HG03139 (cell line): ENCODE results near the gene RASGRP4.
A peak's percentile ranks its signal among the peaks of the same experiment; 100 is the strongest.
"Not testable (repeated sequence)": the region's sequence is repeated elsewhere in the genome, so short reads cannot be mapped to it uniquely, and the experiment has no call there.

Experiments
- ATAC-seq: cut with Tn5 transposase; IDR thresholded peaks from one replicate; pipeline ENCODE4 v1.9.1; 2021; ENCODE audit not compliant: unreplicated experiment

Gene RASGRP4

DNA sequence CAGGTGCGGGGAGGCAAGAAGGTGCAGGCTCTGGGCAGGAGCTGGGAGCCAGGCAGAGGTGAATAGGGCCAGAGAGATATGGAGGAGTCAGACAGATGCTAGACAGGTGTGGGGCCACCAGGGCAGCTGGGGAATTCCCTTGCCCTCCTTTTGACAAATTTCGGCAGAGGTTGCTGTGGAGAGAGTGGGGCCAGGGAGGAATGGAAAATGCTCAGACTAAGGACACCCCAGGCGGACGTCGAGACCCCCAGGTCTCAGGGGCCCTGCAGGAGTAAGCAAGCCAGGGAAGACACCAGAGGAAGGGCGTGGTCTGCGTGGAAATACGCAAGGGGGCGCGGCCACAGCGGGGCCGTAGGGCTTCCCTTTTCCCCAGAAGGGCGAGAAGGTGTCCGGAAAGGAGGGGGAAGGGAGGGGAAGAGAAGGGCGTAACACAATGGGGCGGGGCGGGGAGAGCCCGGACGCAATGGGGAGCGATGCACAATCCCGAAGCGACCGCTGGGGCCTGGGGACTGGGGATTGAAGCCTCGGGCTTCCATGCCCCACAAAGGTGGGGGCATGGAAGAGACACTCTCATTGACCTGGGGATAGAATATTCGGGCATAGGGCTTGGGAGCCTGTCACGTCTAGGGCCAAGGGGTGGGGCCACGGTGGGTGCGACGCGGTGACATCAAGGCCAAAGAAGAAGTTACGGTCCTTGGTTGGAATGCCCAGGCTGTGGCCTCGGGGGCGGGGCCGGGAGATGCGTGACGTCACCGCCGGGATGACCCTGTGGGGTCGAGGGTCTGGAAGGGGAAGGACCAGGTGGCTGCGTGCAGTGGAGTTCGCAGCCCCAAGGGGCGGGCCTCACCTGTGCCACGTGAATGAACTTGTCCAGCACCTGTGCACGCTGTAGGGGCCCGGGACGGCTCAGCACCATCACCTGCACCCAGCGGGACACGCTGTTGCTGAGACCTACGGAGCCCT lies 8.2 kb downstream of the RASGRP4 start:
- no peak for ATAC-seq

DNA sequence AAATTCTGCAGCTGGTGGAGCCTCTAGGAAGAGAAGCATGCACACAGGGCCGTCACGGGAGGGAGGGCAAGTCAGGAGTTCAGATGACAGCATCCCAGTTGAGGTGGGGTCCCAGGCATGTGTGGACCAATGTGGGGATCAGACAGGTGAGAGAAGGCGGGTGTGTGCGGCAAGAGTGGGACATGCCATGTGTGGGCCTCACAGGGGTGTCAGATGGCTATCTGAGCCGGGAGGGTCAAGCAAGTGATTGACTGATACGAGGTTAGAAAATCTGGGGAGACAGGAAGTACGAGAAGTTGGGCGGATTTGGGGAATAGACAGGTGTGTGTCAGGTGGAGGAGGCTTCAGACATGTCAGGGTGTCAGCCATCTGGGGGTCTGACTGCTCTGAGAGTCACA lies 8.9 kb downstream of the RASGRP4 start:
- ATAC-seq = no peak

DNA sequence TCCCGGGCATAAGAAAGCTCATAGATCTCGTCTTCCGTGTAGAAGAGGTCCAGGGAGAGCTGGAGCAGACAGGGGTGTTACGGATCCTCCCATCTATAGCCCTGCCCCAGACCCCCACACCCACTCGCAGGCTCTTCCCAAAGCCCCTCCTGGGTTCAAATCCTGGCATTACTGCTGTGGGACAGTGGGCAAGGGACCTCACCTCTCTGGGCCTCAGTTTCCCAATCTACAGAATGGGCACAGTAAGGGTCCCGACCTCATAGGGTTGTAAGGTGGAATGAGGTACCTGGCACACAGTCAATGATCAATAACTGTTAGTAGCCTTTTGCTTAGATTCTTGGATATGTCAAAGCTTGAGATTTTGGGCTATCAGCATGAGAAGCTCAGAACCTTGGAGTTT lies 12.6 kb downstream of the RASGRP4 start:
- ATAC-seq = no peak

DNA sequence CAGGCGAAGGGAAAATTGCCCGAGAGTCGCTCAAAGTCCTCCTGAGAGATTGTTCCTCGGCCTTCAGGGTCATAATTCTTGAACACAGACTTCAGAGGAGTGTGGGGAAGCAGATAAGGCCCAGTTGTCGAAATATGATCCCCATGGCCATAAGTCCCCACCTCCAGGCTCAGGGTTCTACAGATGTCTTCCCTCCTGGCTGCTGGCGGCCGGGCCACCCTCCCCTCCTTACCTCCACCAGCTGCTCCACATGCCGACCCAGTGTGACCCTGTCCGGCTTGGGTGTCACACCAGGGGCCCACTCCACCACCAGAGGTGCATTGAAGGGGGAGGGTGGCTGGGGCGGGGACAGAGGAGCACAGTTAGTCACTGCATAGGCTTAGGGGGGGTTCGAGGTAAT lies 13.1 kb downstream of the RASGRP4 start:
- no peak for ATAC-seq

DNA sequence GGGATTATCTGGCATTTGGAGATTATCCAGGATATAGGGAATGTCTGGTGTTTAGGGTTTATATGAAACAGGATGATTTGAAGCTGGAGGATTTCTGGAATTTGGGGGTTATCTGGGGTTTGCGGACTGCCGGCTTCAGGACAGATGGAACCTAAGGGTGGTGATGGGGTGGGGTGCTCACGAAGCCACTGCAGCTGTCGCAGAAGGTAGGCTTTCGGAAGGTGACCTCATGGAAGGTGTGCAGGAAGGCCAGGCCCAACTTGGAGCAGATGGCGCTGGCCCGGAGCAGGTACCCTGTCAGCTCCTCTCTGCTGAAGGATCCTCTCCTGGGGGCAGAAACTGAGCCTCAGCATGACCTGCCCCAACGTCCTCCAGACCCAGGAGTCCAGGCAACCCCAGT lies 13.5 kb downstream of the RASGRP4 start:
- ATAC-seq = no peak

DNA sequence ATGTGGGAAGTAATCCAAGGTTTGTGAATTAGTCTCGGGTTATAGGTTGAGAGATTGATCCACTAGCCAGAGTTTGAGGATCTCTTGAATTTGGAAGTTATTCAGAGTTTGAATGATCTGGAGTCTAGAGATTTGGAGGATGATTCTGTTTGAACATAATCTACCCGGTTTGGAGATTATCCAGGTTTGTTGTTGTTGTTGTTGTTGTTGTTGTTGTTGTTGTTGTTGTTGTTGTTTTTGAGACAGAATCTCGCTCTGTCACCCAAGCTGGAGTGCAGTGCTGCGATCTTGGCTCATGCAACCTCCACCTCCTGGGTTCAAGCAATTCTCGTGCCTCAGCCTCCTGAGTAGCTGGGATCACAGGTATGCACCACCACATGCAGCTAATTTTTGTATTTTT lies 14.1 kb downstream of the RASGRP4 start:
- ATAC-seq = not testable (repeated sequence)

DNA sequence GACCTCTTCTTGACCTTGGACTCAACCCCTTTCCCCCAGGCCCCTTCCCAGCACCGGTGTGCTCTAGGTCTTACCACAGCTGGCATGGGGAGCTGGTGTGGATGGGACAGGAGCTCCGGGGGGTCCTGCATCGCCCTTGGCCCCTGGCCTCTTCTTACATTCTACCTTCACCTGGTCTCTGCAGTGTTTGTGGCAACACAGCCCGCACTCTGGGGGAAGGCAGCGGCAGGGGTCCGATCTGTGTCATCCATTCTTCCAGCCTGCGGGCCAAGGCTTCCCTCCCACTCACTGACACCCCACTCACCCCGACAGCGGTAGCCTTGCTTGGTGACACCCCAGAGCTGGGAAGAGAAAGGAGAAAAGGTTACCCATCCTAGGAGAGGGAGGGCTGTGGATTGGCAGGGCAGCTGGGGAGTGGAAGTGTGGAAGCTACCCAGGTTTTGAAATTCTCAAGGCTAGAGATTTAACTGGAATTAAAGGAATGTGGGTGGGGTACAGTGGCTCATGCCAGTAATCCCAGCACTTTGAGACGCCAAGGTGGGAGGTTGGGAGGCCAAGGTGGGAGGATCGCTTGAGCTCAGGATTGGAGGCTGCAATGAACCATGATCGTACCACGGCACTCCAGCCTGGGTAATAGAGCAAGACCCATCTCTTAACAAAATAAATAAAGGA lies 14.8 kb downstream of the RASGRP4 start:
- ATAC-seq = no peak

DNA sequence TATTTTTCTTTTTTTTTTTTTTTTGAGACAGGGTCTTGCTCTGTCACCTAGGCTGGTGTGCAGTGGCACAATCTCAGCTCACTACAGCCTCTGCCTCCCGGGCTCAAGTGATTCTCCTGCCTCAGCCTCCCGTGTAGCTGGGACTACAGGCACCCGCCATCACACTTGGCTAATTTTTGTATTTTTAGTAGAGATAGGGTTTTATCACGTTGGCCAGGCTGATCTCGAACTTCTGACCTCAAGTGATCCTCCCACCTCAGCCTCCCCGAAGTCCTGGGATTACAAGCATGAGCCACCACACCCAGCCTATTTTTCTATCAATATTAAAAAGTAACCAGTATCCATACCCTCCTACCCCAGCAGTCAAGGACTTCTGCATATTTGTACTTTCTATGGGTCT lies 15.6 kb downstream of the RASGRP4 start:
- not testable (repeated sequence) for ATAC-seq

DNA sequence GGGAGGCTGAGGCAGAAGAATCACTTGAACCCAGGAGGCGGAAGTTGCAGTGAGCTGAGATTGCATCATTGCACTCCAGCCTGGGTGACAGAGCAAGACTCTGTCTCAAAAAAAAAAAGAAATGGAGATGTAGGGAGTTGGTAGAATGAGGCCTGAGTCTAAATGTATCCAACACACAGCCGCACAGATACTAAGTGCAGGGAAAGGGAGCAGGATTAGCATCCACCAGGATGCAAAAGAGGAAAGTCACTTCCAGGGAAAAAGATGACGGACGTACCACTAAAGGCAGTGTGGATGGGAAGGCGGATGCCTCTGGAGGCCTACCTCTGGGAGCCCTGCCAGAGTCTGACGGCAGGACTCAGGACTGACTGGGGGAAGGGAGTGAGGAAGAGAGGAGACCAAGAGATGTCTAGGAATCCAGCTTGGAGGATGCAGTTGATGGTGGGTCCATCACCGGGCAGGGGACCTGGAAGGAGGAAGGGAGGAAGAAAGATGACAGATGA lies 16.3 kb downstream of the RASGRP4 start:
- no peak for ATAC-seq

DNA sequence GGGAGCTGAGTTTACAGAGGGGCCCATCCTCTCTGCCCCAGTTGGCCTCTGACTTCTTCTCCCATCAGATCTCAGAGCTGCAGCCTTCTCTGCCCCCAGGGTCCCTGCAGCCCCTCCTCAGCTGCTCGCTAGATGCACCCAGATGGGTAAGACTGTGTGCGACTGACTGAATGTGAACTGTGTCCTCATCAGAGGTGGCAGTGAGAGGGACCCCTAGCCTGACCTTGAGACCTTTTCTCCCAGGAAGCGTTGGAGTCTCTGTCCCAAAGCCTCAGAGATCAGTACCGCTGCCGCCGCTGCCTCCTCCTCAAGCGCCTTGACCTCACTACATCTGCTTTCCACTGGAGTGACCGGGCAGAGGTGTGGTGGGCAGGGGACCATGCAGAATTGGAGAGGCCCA lies 20.7 kb downstream of the RASGRP4 start:
- no peak for ATAC-seq

DNA sequence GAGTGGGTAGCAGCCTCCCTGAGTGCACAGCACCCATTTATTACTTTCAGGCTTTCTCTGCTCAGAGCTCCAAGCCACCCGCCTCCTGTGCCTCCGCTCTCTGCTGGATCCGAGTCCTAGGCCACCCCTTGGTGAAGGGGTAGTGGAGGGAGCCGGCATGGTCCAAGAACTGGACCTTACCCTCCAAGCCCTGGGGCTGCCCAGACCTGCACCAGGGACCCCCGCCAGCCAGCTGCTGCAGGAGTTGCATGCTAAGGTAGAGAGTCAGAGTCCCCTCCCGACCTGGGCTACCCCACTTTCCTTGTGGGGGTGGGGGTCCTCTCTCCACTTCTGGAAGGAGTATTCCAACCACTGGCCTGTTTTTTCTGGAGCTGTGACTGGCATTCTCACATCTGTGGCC lies 21.2 kb downstream of the RASGRP4 start:
- no peak for ATAC-seq

DNA sequence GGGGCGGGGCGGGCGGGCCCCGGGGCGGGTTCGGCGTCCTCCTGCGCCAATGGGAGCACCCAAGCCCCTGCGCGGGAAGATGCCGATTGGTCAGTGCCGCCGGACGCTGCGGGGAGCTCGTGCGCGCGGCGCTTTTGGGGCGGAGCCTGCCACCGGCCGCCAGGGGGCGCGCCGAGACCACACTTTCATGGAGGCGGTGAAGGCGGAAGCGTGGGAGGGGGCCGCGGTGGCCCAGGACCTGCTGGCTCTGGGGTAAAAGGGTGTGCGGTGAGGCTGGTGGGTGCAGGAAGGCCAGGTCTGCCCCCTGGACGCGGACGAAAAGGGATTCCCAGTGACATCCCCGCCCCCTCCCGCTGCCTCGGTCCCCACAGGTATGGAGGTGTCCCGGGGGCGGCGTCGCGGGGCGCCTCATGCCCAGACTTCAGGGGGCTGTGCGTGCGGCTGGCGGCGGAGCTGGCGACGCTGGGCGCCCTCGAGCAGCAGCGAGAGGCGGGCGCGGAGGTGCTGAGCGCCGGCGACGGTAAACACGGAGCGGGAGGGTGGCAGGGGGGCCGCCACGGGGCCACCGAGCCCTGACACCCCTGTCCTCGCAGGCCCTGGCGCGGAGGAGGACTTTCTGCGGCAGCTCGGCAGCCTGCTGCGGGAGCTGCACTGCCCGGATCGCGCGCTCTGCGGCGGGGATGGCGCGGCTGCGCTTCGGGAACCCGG lies 22.9 kb downstream of the RASGRP4 start, which contains the start of gene FAM98C:
FAM98C (plus strand) TSS at position 127 of the 708 bp plus-strand sequence; CDS start at position 188, 61 bp downstream.
- ATAC-seq = peak; percentile 82

DNA sequence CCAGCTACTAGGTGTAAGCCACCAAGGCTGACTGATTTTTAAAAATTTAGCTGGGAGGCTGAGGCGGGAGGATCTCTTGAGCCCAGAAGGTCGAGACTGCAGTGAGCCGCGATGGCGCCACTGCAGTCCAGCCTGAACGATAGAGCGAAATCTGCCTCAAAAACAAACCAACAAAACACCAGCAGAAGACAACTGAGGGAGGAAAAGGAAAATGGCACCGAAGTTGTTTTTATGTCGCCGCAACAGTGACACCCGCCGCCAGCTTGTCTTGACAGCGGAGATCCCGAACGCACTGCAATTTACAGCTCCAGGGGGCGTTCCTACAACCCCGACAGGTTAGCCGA lies 23.4 kb downstream of the RASGRP4 start:
- no peak for ATAC-seq

DNA sequence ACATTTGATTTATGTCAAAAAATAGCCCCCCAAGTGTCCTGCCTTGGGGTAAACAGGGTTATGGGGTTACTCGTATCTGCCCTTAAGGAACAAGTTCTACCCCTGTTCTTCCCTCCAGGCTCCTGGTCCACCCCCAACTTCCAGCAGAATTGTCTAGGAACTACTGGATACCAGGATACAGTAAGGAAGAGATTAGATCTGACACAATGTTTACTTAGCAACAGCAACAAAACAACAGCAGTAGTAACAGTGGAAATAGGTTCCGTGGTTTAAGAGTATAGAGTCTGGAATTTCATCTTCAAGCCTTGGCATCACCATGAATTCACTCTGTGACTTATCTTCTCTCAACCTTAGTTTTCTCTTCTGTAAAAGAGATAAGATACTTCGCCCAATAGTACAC lies 24.9 kb downstream of the RASGRP4 start:
- no peak for ATAC-seq

DNA sequence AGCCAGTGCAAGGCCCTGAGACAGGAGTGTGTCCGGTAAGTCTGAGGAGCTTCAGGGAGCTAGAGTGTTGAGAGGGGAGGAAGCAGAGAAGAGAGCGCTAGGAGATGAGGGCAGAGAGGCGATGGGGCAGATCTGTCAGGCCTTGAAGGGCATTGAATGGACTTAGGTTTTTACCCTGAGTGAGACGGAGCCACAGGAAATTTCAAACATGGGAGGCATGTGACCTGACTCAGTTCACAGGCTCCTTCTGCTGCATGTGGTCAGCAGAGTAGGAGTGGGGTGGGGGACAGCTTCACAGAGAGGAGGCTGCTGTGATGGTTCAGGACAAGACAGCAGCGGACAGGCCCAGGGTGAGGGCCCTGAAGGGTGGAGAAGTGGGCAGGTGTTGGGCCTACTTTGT lies 25.7 kb downstream of the RASGRP4 start:
- no peak for ATAC-seq

DNA sequence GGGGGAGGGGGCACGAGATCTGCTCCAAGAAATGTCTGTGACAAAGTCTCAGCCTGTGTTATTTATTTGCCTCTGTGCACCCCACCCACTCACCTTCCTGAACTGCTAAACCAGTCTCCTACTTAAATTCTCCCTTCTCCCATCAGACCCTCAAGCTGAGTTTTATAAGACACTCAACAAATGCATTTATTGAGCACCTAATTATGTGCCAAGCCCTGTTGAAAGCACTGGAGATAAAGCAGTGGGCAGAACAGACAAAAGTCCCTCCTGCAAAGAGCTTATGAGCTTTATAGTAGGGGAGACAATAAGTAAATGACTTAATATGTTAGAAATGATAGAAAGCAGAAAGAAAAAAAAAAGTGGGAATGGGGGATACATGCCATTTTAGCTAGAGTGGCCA lies 26.5 kb downstream of the RASGRP4 start:
- no peak for ATAC-seq

DNA sequence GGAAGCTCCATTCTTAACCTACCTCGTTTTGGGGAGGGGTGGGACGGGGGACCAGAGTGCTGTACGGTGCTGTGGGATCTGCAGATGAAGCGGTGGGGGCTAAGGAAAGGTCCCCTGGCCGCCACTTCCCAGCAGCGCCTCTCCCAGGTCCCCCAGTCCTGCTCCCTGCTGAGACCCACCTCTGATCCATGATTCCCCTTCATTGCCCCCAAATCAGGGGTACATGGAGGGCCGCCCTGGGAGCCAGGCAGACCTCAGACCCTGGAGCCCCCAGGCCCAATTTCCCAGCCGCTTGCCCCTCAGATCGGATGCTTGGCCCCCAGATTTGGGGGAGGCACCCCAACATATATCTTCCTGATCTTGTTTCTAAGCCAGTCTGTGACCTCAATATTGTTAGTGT lies 26.9 kb downstream of the RASGRP4 start:
- ATAC-seq = no peak

DNA sequence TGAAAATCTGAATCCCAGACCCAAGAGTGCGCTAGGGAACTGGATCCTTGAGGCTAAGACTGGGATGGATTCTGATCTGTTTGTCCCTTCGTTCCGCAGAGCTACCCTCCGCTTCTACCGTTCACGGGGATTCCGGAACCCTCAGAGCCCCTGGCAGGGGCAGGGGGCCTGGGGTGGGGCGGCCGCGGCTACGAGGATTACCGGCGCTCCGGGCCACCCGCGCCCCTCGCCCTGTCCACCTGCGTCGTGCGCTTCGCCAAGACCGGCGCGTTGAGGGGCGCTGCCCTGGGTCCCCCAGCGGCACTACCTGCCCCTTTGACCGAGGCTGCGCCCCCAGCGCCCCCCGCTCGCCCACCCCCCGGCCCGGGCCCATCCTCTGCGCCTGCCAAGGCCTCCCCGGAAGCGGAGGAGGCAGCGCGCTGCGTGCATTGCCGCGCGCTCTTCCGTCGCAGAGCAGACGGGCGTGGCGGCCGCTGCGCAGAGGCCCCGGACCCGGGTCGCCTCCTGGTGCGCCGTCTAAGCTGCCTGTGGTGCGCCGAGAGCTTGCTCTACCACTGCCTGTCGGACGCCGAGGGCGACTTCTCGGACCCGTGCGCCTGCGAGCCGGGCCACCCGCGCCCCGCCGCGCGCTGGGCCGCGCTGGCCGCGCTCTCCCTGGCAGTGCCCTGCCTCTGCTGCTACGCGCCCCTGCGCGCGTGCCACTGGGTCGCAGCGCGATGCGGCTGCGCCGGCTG lies 30.5 kb downstream of the RASGRP4 start:
- no peak for ATAC-seq

DNA sequence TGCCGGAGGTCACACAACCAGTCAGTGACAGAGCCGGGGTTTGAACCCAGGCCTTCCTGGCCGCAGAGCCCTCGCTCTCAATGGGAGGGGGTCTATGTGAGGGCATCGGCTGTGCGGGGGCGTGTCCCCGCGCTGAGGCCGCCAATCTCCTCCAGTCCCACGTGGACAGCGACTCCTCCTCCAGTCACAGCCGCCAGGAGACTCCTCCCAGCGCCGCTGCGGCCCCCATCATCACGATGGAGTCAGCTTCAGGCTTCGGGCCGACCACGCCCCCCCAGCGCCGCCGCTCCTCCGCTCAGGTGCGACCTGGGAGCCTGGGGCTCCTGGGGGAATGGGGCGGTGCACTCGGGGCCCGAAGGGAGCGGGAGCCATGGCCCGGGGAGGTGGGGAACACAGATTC lies 31.5 kb downstream of the RASGRP4 start:
- no peak for ATAC-seq

DNA sequence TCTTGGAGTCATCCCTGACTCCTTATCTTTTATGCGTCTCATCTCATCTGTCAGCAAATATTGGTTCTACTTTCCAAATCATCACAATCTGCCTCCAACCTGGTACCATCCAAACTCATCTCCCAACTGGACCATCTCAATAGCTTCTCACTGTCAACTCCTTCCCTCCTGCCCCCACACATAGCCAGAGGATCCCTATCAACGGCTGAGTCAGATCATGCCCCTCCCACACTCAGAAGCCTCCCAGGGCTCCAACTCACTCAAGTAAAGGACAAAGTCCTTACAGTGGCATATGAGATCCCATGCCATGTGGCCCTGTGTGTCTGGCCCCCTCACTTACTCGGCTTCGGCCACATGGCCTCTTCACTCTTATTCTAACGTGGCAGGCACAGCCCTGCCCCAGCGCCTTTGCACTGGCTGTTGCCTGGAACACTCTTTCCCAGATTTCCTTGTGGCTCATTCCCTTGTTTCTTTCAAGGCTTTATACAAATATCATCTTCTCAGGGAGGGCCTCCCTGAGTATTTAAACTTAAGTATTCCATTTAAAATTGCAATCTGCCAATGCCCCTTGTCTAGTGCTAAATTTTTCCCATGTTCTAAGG lies 33.2 kb downstream of the RASGRP4 start:
- ATAC-seq = no peak
